Colonic mucosa (tissue), 4 donors: ENCODE results near the gene YIPF4. TPM values are rescaled to one million over a fixed set of nuclear protein-coding genes. Genes with fewer than 3 reads are reported as not detected.
"Not testable (repeated sequence)": the region's sequence is repeated elsewhere in the genome, so short reads cannot be mapped to it uniquely, and the experiment has no call there.

ENCODE experiments used
- DNase-seq: peaks from one replicate; pipeline ENCODE4 v3.0.0-alpha.2; 2020
- H3K27ac ChIP-seq: fragments of 200-600 bp; one replicate; pipeline ENCODE4 v1.8.0; 2021
- H3K27me3 ChIP-seq: fragments of 200-600 bp; one replicate; pipeline ENCODE4 v1.8.0; 2021
- H3K36me3 ChIP-seq: fragments of 200-600 bp; one replicate; pipeline ENCODE4 v1.8.0; 2021
- H3K4me1 ChIP-seq: fragments of 200-600 bp; one replicate; pipeline ENCODE4 v1.8.0; 2021; ENCODE audit warnings: mild to moderate bottlenecking
- H3K4me3 ChIP-seq: fragments of 200-600 bp; one replicate; pipeline ENCODE4 v1.8.0; 2021
- H3K9ac ChIP-seq, 2 donors: one replicate each; pipeline ENCODE4 v1.7.0; 2013; ENCODE audit warnings: control low read depth in 2 of 2, low read depth in 2 of 2, low read length in 2 of 2
- H3K9me3 ChIP-seq: fragments of 200-600 bp; one replicate; pipeline ENCODE4 v1.8.0; 2021
- CTCF ChIP-seq: fragments of 200-600 bp; IDR thresholded peaks from one replicate; pipeline ENCODE4 v1.8.0; 2022; ENCODE audit warnings: antibody characterized with exemption, mild to moderate bottlenecking
- intact Hi-C: fragments of 100-400 bp; cut with DNase I; formaldehyde crosslinking; loops from one replicate; pipeline ENCODE4 v1.14.1; 2022
- total RNA-seq, 2 donors: library from RNA; stranded (reverse); fragmentation: NEBNext Ultra II Directional in 1 of 2; extraction: Animal tissue kit (Norgen Biotek cat#: 25700) in 1 of 2; gene quantifications; one replicate each; pipeline ENCODE4 v1.2.1, GENCODE V29; 2021
- donor health status: healthy.
- donor health status: DM: no; HTN: no; CAD: no.
- donor health status: DM: no; HTN: no; CAD: no.

YIPF4 gene
- total RNA-seq, 2 donors from 2014 or later = 47.3 to 82.8 TPM

GRCh38 chr2:32264422-32265105 is 13.1 kb upstream of the YIPF4 start, which contains the start of gene NLRC4:
TSS of gene NLRC4 (minus strand) at chr2:32264886. CDS start at chr2:32256775, 8,111 bp downstream.
- H3K27ac ChIP-seq = no peak within 1 kb of the TSS
- intact Hi-C loops = no loop called here
- no peaks in the 10 kb centered on the region for H3K36me3 ChIP-seq
- H3K4me3 ChIP-seq = no peak within 1 kb of the TSS
- DNase-seq = no peak
- H3K9ac ChIP-seq = peak within 1 kb of the TSS in 1 of 2 donors; percentile 41
- H3K9me3 ChIP-seq = no peaks in the 10 kb centered on the region
- H3K4me1 ChIP-seq = no peaks in the 10 kb centered on the region
- TF ChIP-seq CTCF = no peak
- no peaks in the 10 kb centered on the region for H3K27me3 ChIP-seq

- TF ChIP-seq CTCF = no peak
- Histone ChIP-seq H3K9me3 (no peaks in the 10 kb centered on the region), H3K4me1 (no peaks in the 10 kb centered on the region), H3K4me3 (no peak overlapping the region), H3K27me3 (no peaks in the 10 kb centered on the region), H3K27ac (no peak overlapping the region), H3K36me3 (no peaks in the 10 kb centered on the region), H3K9ac (no peak overlapping the region)
- intact Hi-C loops = loop anchor here (10.0 kb wide), 1 partner anchor 106 kb away; the partner anchor contains the start of gene SLC30A6
- no peak for DNase-seq
Observed at GRCh38 chr2:32271063-32271462, 6.6 kb upstream of the YIPF4 start.

GRCh38 chr2:32272279-32272678 is 5.4 kb upstream of the YIPF4 start:
- no peak for DNase-seq
- no peaks in the 10 kb centered on the region for H3K27me3 ChIP-seq
- no peaks in the 10 kb centered on the region for H3K36me3 ChIP-seq
- no peaks in the 10 kb centered on the region for H3K9me3 ChIP-seq
- no peak overlapping the region for H3K9ac ChIP-seq
- intact Hi-C loops = loop anchor here (10.0 kb wide), 1 partner anchor 107 kb away; the partner anchor contains the start of gene SLC30A6
- no peak for TF ChIP-seq CTCF
- no peaks in the 10 kb centered on the region for H3K4me1 ChIP-seq
- H3K4me3 ChIP-seq = no peak overlapping the region
- no peak overlapping the region for H3K27ac ChIP-seq

GRCh38 chr2:32274289-32274688 is 3.4 kb upstream of the YIPF4 start:
- TF ChIP-seq CTCF = no peak
- no peak for DNase-seq
- H3K27ac ChIP-seq = no peak overlapping the region
- intact Hi-C loops = loop anchor here (10.0 kb wide), 1 partner anchor 109 kb away; the partner anchor contains the start of gene SLC30A6
- H3K9me3 ChIP-seq = no peaks in the 10 kb centered on the region
- no peaks in the 10 kb centered on the region for H3K36me3 ChIP-seq
- no peaks in the 10 kb centered on the region for H3K27me3 ChIP-seq
- H3K9ac ChIP-seq = no peak overlapping the region
- H3K4me3 ChIP-seq = no peak overlapping the region
- no peaks in the 10 kb centered on the region for H3K4me1 ChIP-seq

- H3K9me3 ChIP-seq, H3K9ac ChIP-seq, H3K36me3 ChIP-seq, DNase-seq, H3K27me3 ChIP-seq, H3K4me1 ChIP-seq, H3K27ac ChIP-seq, H3K4me3 ChIP-seq: not testable (repeated sequence)
- intact Hi-C loops = loop anchor here (10.0 kb wide), 1 partner anchor 111 kb away; the partner anchor contains the start of gene SLC30A6
Observed at GRCh38 chr2:32275790-32276189, 1.9 kb upstream of the YIPF4 start.

- no peaks in the 10 kb centered on the region for H3K36me3 ChIP-seq
- peak overlapping the region; percentile 86 for H3K4me3 ChIP-seq
- H3K9ac ChIP-seq = peak overlapping the region in 1 of 2 donors; percentile 86
- TF ChIP-seq CTCF = no peak
- intact Hi-C loops = loop anchor here (10.0 kb wide), 1 partner anchor 113 kb away; the partner anchor contains the start of gene SLC30A6
- H3K4me1 ChIP-seq = no peaks in the 10 kb centered on the region
- H3K27ac ChIP-seq = peak overlapping the region; percentile 78
- no peaks in the 10 kb centered on the region for H3K9me3 ChIP-seq
- no peaks in the 10 kb centered on the region for H3K27me3 ChIP-seq
- no peak for DNase-seq
Observed at GRCh38 chr2:32277363-32277673, 386 bp upstream of the YIPF4 start.
